Activated CD8-positive, alpha-beta memory T cell treated with anti-CD3 and anti-CD28 coated beads, Interleukin-2, amount 50 U/mL, for 48 hours (primary cell): Measurements from ENCODE around the gene AMPD1.

Experiments
- DNase-seq: peaks from one replicate; pipeline ENCODE4 v3.0.0-alpha.2; 2020

AMPD1 gene

GRCh38 chr1:114696810-114697209, 1.5 kb upstream of the AMPD1 start:
- no peak for DNase-seq

DNA sequence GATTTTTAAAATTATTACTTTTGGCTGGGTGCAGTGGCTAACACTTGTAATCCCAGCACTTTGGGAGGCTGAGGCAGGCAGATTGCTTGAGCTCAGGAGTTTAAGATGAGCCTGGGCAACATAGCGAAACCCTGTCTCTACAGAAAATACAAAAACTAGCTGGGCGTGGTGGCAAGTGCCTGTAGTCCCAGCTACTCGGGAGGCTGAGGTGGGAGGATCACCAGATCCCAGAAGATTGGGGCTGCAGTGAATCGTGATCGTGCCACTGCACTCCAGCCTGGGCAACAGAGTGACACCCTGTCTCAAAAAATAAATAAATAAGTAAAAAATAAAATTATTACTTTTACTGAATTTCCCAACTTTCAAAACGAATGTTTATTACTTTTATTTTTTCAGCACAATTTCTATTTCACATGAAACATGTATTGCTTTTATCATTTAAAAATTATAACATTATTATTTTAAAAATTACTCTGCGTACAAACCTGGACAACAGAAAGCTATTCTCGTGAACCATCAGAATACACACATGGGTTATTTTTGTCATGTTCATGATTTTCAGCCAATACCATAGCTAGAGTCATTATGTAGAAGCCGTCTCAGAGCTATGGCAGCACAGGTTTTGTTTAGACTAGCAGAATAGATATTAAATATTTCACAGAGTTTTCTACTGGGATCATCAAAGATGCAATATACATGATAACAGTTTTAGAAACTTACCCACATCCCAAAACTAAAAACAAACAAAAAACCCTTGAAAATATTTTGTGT, 621 bp downstream of the AMPD1 start:
- DNase-seq: no peak

- DNase-seq: no peak
Observed at GRCh38 chr1:114692947-114693346, 2.4 kb downstream of the AMPD1 start.

GRCh38 chr1:114691061-114691460, 4.3 kb downstream of the AMPD1 start:
- no peak for DNase-seq

DNA sequence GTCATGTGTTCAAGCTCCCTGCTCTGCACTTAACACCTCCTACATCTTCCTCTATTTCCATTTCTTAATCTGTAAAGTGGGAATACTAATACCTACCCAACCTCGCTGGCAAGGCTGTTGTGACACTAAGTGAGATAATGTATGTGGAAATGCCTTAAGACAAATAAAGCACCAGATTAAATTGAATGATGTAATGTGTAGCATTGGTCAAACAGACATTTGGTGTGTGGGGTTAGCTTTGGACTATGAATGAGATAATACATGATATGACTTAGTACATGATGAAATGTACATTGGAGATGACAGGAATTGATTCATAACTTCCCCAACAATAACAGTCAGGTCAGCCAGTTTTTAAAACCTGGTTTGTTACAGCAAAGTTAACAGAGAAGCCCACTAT, 5.2 kb downstream of the AMPD1 start:
- no peak for DNase-seq

GRCh38 chr1:114688526-114688925, 6.8 kb downstream of the AMPD1 start:
- DNase-seq: no peak

- DNase-seq: no peak
Observed at GRCh38 chr1:114685851-114686250, 9.5 kb downstream of the AMPD1 start.

GRCh38 chr1:114677691-114678090, 17.7 kb downstream of the AMPD1 start:
- DNase-seq: no peak

- no peak for DNase-seq
Observed at GRCh38 chr1:114676115-114676514, 19.2 kb downstream of the AMPD1 start.

DNA sequence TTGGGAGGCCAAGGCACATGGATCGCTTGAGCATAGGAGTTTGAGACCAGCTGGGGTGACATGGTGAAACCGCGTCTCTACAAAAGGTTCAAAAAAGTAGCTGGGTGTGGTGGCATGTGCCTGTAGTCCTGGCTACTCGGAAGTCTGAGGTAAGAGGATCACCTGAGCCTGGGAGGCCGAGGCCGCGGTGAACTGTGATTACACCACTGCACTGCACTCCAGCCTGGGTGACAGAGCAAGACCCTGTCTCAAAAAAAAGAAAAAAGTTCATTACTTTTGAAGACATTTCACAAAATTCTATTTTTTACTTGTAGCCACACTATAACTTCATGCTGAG, 23.4 kb downstream of the AMPD1 start:
- DNase-seq: no peak

DNA sequence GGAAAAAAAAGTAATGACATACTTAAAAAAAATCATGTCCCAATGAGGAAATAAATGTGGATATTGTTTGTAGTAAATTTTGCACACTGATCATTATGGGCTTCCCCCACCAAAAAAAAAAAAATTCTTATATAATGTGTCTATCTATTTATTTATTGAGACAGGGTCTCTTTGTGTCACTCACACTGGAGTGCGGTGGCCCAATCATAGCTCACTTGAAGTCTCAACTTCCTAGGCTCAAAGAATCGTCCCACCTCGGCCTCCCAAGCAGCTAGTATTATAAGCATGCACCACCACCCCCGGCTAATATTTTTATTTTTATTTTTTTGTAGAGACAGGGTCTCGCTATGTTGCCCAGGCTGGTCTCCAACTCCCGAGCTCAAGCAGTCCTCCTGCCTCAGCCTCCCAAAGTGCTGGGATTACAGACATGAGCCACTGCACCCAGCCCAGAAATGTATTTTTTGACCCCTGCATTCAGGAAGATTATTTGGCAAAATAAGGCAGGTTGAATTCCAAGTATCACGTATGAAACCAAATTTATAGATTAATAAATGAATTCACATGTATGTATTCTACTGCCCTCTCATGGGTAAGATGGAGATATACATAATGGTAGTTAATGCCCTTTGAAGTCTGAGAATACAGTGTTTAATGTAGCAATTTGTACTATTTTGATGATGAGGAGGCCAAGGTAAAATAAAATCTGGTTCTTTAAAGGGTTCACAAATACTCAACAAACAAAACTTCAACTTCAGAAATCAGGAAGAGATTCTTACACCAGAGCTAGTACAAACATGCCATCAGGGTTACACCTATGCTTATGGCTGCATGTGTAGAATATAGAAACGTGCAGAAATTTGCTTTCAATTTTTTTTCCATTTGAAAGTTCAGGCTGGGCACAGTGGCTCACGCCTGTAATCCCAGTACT, 24.1 kb downstream of the AMPD1 start:
- DNase-seq: no peak

- peak; percentile 88 for DNase-seq
Observed at GRCh38 chr1:114670083-114671010, 25.0 kb downstream of the AMPD1 start.

DNA sequence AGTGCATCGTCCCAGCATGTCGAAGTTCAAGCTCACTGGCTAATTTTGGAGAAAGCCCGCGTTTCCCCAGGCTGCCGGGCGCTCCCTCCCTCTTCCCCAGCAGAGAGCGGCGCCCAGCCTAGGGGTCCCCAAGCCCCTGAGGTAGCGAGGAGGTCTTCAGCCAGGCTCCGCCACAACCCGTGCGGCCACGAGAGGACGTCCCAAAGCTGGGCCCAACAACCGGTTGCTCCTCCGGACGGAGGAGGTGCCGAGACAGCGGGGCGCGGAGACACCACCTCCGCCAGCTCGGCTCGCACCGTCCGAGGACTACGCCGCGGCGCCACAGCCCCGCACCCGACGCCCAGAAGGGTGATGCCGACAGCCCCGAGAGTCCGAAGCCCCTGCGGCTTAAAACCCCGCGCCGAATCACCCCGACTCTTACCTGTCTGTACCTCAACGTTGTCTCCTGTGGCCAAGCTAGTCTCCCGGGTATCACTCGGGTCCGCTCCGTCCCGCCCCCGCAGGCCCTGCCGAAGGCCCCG, 25.7 kb downstream of the AMPD1 start, which contains the start of gene DENND2C:
TSS of gene DENND2C (minus strand) at position 488 of the 521 bp plus-strand sequence. CDS start 44,065 bp downstream, outside the sequence.
- DNase-seq: no peak

- no peak for DNase-seq
Observed at GRCh38 chr1:114668784-114669561, 26.4 kb downstream of the AMPD1 start.

DNA sequence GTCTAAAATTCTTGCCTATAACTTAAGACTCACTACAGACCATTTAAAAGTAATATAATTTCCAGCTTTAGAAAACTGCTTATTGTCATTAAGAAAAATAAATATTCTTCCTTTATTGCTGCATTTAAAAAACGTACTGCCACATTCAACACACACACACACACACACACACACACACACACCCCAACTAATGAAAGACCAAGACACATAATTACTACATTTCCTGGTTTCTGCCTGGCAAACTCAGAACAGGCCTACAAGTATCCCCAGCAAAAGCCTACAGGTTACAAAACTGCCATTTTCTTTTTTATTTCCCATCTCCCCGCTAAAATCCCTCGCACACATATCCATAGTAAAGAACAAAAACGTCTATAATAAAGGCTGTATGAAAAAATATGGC, 27.0 kb downstream of the AMPD1 start:
- no peak for DNase-seq

GRCh38 chr1:114666954-114667353, 28.4 kb downstream of the AMPD1 start:
- DNase-seq: no peak

- no peak for DNase-seq
Observed at GRCh38 chr1:114660238-114660637, 35.1 kb downstream of the AMPD1 start.

DNA sequence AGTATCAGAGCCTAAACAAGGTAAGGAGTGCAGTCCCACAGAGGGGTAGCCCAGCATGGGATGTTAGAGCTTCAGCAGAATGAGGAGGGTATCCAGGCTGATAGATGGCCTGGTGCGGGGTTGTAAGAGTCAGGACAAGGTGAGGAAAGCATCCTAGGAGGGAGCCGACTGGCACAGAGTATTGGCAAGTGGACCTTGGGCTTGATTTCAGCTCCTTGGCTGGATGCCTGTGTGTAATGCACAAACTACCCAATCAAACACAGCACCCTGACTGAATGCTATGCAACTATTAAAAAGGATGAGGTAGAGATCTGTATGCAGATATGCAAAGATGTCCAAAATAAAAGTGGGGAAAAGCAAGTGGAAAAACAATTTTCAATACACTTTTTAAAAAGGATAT, 43.5 kb downstream of the AMPD1 start:
- DNase-seq: no peak

DNA sequence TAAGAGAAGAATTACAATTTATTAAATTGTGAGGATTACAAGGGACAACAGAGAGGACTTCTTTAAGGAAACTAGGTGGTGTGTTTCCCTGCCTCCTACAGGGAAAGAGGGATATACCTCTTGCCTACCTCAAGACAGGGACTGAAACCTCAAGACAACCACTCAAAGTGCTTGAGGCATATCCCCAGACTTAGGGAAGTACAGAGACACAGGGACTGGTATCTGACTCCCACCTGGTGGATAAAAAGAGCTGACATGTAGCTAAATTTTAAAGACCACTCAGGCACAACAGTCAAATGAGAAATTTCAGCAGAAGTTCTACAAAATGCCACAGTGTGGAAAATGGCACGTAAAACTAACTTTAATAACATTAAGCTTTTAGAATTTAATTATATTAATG, 46.8 kb downstream of the AMPD1 start:
- no peak for DNase-seq

- no peak for DNase-seq
Observed at GRCh38 chr1:114641377-114641776, 54.0 kb downstream of the AMPD1 start.

DNA sequence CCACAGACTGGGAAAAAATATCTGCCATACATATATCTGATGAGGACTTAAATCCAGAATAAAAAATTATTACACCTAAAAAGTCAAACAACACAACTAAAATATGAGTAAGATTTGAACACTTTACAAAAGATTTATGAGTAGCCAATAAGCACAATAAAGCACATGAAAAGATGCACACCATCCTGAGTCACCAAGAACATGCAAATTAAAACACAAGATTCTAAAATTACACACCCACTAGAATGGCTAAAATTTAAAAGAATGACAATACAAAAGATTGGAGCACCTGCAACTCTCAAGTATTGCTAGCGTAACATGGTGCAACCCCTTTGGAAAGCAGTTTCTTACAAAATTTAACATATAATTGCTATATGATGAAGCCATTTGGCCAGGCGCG, 56.4 kb downstream of the AMPD1 start:
- DNase-seq: no peak

GRCh38 chr1:114632427-114632826, 62.9 kb downstream of the AMPD1 start:
- DNase-seq: no peak
